C4-2B (cell line): ENCODE data around the gene KRTAP2-4.
"Not testable (repeated sequence)": the region's sequence is repeated elsewhere in the genome, so short reads cannot be mapped to it uniquely, and the experiment has no call there.

ENCODE experiments used
- ZFX ChIP-seq: fragments of 450-650 bp; IDR thresholded peaks from 2 replicates; pipeline ENCODE4 v1.6.1; 2017
- TF ChIP-seq, protein P1 (sequence below): fragments of 450-650 bp; conservative IDR thresholded peaks from 2 replicates; pipeline ENCODE4 v1.5.1; 2017; ENCODE audit warnings: mild to moderate bottlenecking

- TF ChIP-seq, protein P1, sequence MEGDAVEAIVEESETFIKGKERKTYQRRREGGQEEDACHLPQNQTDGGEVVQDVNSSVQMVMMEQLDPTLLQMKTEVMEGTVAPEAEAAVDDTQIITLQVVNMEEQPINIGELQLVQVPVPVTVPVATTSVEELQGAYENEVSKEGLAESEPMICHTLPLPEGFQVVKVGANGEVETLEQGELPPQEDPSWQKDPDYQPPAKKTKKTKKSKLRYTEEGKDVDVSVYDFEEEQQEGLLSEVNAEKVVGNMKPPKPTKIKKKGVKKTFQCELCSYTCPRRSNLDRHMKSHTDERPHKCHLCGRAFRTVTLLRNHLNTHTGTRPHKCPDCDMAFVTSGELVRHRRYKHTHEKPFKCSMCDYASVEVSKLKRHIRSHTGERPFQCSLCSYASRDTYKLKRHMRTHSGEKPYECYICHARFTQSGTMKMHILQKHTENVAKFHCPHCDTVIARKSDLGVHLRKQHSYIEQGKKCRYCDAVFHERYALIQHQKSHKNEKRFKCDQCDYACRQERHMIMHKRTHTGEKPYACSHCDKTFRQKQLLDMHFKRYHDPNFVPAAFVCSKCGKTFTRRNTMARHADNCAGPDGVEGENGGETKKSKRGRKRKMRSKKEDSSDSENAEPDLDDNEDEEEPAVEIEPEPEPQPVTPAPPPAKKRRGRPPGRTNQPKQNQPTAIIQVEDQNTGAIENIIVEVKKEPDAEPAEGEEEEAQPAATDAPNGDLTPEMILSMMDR, result not testable (repeated sequence)
- not testable (repeated sequence) for TF ChIP-seq ZFX
Measured at GRCh38 chr17:41105347-41105746, 39.7 kb upstream of the KRTAP2-4 start, which contains the start of gene KRTAP4-9.
